B cell (primary cell): Measurements from ENCODE around the gene CDC42EP4.

ENCODE experiments used
- CTCF ChIP-seq: fragments of 200-600 bp; IDR thresholded peaks from one replicate; pipeline ENCODE4 v1.8.0; 2022; ENCODE audit warnings: antibody characterized with exemption, mild to moderate bottlenecking
- EZH2 ChIP-seq: IDR thresholded peaks from 2 replicates; pipeline ENCODE4 v1.6.1; 2012; ENCODE audit warnings: borderline replicate concordance, low read depth, mild to moderate bottlenecking, moderate library complexity, low read length; ENCODE audit not compliant: insufficient read depth, poor library complexity, severe bottlenecking

DNA sequence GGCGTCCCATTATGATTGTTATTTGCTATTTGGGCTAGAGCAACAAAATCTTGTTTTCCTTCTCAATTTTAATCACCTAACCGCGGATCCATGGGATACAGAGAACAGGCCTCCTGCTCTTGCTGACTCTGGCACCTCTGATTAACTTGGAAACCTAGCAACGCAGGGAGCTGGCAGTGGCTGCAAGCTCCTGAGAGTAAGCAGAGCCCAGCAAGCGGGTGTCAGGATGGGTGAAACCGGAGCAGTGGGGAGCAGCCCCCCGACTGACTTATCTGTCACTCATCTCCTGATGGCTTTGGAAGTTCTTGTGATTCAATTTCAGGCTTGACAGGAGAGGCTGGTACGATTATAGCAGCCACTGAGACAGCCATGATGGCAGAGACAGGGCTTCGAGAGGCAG lies 45.5 kb upstream of the CDC42EP4 start:
- TF ChIP-seq EZH2 = no peak
- TF ChIP-seq CTCF = no peak
